ENCODE data around the gene ST6GAL1. TPM values are rescaled to one million over a fixed set of nuclear protein-coding genes. Genes with fewer than 3 reads are reported as not detected.
A peak's percentile ranks its signal among the peaks of the same experiment; 100 is the strongest.

Gene ST6GAL1
- total and polyA plus RNA-seq, 12 donors, result 19.5 to 94.7 (median 65.8) TPM

DNA sequence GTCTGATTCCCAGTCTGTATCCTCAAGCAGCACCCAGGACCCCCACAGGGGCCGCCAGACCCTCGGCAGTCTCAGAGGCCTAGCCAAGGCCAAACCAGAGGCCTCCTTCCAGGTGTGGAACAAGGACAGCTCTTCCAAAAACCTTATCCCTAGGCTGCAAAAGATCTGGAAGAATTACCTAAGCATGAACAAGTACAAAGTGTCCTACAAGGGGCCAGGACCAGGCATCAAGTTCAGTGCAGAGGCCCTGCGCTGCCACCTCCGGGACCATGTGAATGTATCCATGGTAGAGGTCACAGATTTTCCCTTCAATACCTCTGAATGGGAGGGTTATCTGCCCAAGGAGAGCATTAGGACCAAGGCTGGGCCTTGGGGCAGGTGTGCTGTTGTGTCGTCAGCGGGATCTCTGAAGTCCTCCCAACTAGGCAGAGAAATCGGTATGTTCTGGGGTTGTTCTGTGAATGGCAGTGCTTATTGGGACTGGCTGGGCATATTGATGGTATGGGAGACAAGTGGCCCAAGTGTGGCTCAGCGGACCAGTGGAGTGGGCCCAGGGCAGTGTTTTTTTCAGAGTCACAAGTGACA lies 112.6 kb downstream of the ST6GAL1 start:
- peak overlapping the region in 3 of 10 donors; percentile 6 to 83 (median 79) for H3K27ac ChIP-seq
- no peaks in the 10 kb centered on the region for H3K27me3 ChIP-seq
- H3K36me3 ChIP-seq, result peaks cover 0 to 49% (median 14%) of the 10 kb centered on the region in 9 donors
- WGBS, 2 donors, result 97% methylated on average over 8 of the region's 8 CpGs
- intact Hi-C loops (cut with DNase I), result loop anchor here in 3 of 10 donors (10.0 kb wide), 1 partner anchor 108 kb away; the partner anchor contains the start of gene ST6GAL1 (in 3 of the 3)
- H3K4me3 ChIP-seq, result no peak overlapping the region
- no peaks in the 10 kb centered on the region for H3K9me3 ChIP-seq
- TF ChIP-seq, protein P1, sequence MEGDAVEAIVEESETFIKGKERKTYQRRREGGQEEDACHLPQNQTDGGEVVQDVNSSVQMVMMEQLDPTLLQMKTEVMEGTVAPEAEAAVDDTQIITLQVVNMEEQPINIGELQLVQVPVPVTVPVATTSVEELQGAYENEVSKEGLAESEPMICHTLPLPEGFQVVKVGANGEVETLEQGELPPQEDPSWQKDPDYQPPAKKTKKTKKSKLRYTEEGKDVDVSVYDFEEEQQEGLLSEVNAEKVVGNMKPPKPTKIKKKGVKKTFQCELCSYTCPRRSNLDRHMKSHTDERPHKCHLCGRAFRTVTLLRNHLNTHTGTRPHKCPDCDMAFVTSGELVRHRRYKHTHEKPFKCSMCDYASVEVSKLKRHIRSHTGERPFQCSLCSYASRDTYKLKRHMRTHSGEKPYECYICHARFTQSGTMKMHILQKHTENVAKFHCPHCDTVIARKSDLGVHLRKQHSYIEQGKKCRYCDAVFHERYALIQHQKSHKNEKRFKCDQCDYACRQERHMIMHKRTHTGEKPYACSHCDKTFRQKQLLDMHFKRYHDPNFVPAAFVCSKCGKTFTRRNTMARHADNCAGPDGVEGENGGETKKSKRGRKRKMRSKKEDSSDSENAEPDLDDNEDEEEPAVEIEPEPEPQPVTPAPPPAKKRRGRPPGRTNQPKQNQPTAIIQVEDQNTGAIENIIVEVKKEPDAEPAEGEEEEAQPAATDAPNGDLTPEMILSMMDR (IDR thresholded peaks at IDR 0.05), result no peak
- peaks cover 3 to 77% (median 67%) of the 10 kb centered on the region in 9 donors for H3K4me1 ChIP-seq
- ATAC-seq, result no peak
- no peak for DNase-seq

DNA sequence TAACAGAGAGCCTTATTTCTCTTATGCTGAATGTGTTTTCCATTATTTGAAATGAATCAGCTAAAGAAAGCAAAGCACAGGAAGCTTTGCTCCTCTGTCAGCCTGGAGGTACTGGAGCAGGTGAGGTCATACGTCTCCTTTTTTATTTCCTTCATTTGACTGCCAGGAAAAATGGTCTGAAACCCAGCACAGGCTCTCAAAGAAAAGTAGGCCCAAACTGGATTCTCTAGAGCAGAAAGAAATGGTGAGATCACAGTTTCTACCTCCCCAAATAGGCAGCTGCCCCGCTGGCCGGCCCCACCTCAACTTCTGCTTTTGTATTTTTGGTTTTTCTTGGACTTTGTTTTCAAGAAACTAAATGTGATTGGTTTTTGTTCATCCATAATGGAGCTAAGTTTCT lies 113.9 kb downstream of the ST6GAL1 start:
- peaks cover 3 to 70% (median 62%) of the 10 kb centered on the region in 9 donors for H3K4me1 ChIP-seq
- DNase-seq (no peak), ATAC-seq (peak in 3 of 8 donors; percentile 25 to 47 (median 41))
- no peak overlapping the region for H3K4me3 ChIP-seq
- peak overlapping the region in 9 of 10 donors; percentile 6 to 83 (median 42) for H3K27ac ChIP-seq
- H3K27me3 ChIP-seq, result no peaks in the 10 kb centered on the region
- 70 to 75% methylated on average over 3 of the region's 3 CpGs for WGBS, 2 donors
- intact Hi-C loops (cut with DNase I), result loop anchor here in 3 of 10 donors (10.0 kb wide), 1 partner anchor 109 kb away; the partner anchor contains the start of gene ST6GAL1 (in 3 of the 3)
- TF ChIP-seq, protein P1 (IDR thresholded peaks at IDR 0.05), result no peak
- H3K36me3 ChIP-seq, result peaks cover 0 to 54% (median 14%) of the 10 kb centered on the region in 9 donors
- no peaks in the 10 kb centered on the region for H3K9me3 ChIP-seq

DNA sequence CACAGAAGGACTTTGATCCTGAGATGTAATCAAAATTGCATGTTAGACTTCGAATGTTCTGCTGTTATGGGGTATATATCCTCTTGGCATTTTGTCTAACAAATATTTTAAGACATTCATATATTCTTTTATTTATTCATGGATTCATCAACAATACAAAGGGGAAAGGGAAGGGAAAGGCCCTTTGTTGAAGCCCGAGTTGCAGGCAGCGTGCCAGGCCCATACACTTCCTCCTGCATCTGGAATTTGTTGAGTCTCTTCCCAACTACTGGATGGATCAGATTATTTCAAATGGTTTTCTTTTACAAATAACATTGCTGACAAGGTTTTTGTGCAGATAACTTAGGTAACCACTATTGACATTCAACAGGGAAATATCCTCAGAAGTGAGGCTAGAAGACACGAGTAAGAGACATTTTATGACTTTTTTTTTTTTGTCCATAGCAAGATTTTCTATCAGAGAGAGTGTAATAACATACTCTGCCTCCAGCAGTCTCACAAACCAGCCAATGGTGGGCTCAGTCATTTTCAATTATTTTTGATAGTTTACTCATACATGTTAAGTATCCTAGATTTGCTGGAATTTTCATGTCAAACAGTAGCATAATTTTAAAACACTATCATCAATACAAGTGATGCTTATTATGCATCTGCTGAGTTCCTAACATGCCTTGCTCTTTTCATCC lies 114.7 kb downstream of the ST6GAL1 start:
- peaks cover 0 to 50% (median 11%) of the 10 kb centered on the region in 9 donors for H3K36me3 ChIP-seq
- 50 to 53% methylated on average over 4 of the region's 4 CpGs for WGBS, 2 donors
- peaks cover 3 to 62% (median 55%) of the 10 kb centered on the region in 9 donors for H3K4me1 ChIP-seq
- intact Hi-C loops (cut with DNase I), result loop anchor here in 3 of 10 donors (10.0 kb wide), 1 partner anchor 110 kb away; the partner anchor contains the start of gene ST6GAL1 (in 3 of the 3)
- TF ChIP-seq, protein P1 (IDR thresholded peaks at IDR 0.05), result peak in 1 of 9 donors; percentile 11
- H3K4me3 ChIP-seq, result no peak overlapping the region
- ATAC-seq (peak in 3 of 8 donors; percentile 38 to 72 (median 64)), DNase-seq (peak; percentile 65 to 69)
- no peaks in the 10 kb centered on the region for H3K9me3 ChIP-seq
- H3K27me3 ChIP-seq, result no peaks in the 10 kb centered on the region
- H3K27ac ChIP-seq, result peak overlapping the region in 7 of 10 donors; percentile 6 to 83 (median 42)

DNA sequence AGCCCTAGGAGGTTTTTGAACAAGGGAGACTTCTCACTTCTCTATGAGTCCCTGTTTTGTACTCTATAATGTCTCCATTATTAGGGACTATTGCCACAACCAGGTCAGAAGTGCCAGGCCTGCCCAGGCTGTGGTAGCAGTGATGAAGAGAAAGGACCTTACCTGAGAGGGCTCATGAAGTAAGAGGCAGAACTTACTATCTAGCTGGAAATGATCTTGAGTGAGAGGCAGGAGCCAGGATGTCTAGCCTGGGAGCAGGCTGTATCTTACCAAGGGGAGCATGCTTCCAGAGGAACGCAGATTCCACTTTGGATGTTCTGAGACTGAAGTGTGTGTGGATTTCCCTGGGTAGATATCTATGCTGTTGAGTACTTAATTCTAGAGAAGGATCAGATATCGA lies 115.7 kb downstream of the ST6GAL1 start:
- Histone ChIP-seq H3K27me3 (no peaks in the 10 kb centered on the region), H3K9me3 (no peaks in the 10 kb centered on the region), H3K27ac (peak overlapping the region in 3 of 10 donors; percentile 1 to 83 (median 50)), H3K36me3 (peaks cover 0 to 47% (median 11%) of the 10 kb centered on the region in 9 donors), H3K4me3 (no peak overlapping the region), H3K4me1 (peaks cover 3 to 53% (median 49%) of the 10 kb centered on the region in 9 donors)
- DNase-seq, result no peak
- TF ChIP-seq, protein P1 (IDR thresholded peaks at IDR 0.05), result no peak
- WGBS, 2 donors, result 58 to 69% methylated on average over 2 of the region's 2 CpGs
- ATAC-seq, result peak in 1 of 8 donors; percentile 17
- intact Hi-C loops (cut with DNase I), result loop anchor here in 3 of 10 donors (10.0 kb wide), 1 partner anchor 111 kb away; the partner anchor contains the start of gene ST6GAL1 (in 3 of the 3)

All from heart right ventricle (tissue), 16 donors.